Colonic mucosa (tissue), 4 donors: ENCODE results near the gene TRAPPC2. TPM values are rescaled to one million over a fixed set of nuclear protein-coding genes. Genes with fewer than 3 reads are reported as not detected.

Experiments used
- DNase-seq: peaks from one replicate; pipeline ENCODE4 v3.0.0-alpha.2; 2020
- H3K27ac ChIP-seq: fragments of 200-600 bp; one replicate; pipeline ENCODE4 v1.8.0; 2021
- H3K27me3 ChIP-seq: fragments of 200-600 bp; one replicate; pipeline ENCODE4 v1.8.0; 2021
- H3K36me3 ChIP-seq: fragments of 200-600 bp; one replicate; pipeline ENCODE4 v1.8.0; 2021
- H3K4me1 ChIP-seq: fragments of 200-600 bp; one replicate; pipeline ENCODE4 v1.8.0; 2021; ENCODE audit warnings: mild to moderate bottlenecking
- H3K4me3 ChIP-seq: fragments of 200-600 bp; one replicate; pipeline ENCODE4 v1.8.0; 2021
- H3K9ac ChIP-seq, 2 donors: one replicate each; pipeline ENCODE4 v1.7.0; 2013; ENCODE audit warnings: control low read depth in 2 of 2, low read depth in 2 of 2, low read length in 2 of 2
- H3K9me3 ChIP-seq: fragments of 200-600 bp; one replicate; pipeline ENCODE4 v1.8.0; 2021
- intact Hi-C: fragments of 100-400 bp; cut with DNase I; formaldehyde crosslinking; loops from one replicate; pipeline ENCODE4 v1.14.1; 2022
- total RNA-seq, 2 donors: library from RNA; stranded (reverse); fragmentation: NEBNext Ultra II Directional in 1 of 2; extraction: Animal tissue kit (Norgen Biotek cat#: 25700) in 1 of 2; gene quantifications; one replicate each; pipeline ENCODE4 v1.2.1, GENCODE V29; 2021
- TF ChIP-seq, protein P1 (sequence below): fragments of 200-600 bp; IDR thresholded peaks from one replicate; pipeline ENCODE4 v1.8.0; 2022; ENCODE audit warnings: antibody characterized with exemption, mild to moderate bottlenecking
- donor health status: healthy.
- donor health status: DM: no; HTN: no; CAD: no.
- donor health status: DM: no; HTN: no; CAD: no.

Gene TRAPPC2
- total RNA-seq, 2 donors from 2014 or later = 20.4 to 20.9 TPM

DNA sequence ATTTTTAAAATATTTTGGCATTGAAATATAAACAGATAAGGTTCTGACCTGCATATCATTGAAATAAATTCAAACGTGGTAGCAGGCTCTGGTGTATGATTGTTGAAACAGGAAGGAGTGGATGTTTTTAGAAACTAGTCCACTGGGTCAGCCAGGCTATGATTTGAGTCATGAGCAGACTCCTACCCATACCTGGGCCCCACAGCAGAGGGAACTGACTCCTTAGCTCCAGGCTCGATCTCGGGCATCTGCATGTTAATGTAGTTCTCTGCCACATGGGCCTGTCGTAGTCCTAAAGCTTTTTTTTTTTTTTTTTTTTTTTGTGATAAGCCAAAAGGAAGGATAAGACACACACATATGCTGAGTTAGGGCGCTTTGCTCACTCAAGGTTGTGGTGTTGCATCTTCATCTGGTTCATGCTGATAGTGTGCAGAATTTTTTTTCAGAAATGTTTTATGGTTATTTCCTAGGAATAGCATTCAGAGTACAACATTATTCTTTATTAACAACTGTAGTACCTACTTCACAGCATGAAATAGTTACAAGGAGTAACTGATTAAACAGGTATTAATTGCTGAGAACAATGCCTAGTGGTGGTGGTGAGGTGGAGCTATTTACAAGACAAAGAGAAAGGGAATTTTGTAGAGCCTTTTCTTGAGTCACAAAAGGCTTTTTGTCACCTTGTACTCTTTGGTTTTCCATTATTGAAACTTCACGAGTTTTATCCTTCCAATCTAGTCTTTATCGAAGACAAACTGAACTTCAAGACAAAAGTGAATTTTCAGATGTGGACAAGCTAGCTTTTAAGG is 27.4 kb upstream of the TRAPPC2 start:
- Histone ChIP-seq H3K4me1 (no peaks in the 10 kb centered on the region), H3K36me3 (no peaks in the 10 kb centered on the region), H3K27me3 (no peaks in the 10 kb centered on the region), H3K9me3 (no peaks in the 10 kb centered on the region), H3K4me3 (no peak overlapping the region), H3K27ac (no peak overlapping the region), H3K9ac (no peak overlapping the region)
- DNase-seq = no peak
- intact Hi-C loops = no loop called here
- TF ChIP-seq, protein P1, sequence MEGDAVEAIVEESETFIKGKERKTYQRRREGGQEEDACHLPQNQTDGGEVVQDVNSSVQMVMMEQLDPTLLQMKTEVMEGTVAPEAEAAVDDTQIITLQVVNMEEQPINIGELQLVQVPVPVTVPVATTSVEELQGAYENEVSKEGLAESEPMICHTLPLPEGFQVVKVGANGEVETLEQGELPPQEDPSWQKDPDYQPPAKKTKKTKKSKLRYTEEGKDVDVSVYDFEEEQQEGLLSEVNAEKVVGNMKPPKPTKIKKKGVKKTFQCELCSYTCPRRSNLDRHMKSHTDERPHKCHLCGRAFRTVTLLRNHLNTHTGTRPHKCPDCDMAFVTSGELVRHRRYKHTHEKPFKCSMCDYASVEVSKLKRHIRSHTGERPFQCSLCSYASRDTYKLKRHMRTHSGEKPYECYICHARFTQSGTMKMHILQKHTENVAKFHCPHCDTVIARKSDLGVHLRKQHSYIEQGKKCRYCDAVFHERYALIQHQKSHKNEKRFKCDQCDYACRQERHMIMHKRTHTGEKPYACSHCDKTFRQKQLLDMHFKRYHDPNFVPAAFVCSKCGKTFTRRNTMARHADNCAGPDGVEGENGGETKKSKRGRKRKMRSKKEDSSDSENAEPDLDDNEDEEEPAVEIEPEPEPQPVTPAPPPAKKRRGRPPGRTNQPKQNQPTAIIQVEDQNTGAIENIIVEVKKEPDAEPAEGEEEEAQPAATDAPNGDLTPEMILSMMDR = no peak

DNA sequence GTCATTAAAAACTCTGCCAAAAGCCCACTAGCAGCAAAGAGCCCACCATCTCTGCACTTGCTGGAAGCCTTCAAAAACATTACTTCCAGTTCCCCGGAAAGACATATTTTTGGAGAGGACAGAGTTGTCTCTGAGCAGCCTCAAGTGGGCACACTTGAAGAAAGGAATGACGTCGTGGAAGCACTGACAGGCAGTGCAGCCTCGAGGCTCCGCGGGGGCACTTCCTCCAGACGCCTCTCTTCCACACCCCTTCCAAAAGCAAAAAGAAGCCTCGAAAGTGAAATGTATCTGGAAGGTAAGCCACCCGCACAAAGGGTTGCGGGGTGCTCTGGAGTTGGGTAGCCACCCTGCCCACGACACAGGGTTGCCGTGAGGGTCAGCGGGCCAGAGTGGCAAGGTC is 26.0 kb upstream of the TRAPPC2 start:
- Histone ChIP-seq H3K9me3 (no peaks in the 10 kb centered on the region), H3K9ac (no peak overlapping the region), H3K27me3 (no peaks in the 10 kb centered on the region), H3K27ac (no peak overlapping the region), H3K4me1 (no peaks in the 10 kb centered on the region), H3K36me3 (no peaks in the 10 kb centered on the region), H3K4me3 (no peak overlapping the region)
- intact Hi-C loops = no loop called here
- DNase-seq = no peak
- TF ChIP-seq, protein P1 = no peak

DNA sequence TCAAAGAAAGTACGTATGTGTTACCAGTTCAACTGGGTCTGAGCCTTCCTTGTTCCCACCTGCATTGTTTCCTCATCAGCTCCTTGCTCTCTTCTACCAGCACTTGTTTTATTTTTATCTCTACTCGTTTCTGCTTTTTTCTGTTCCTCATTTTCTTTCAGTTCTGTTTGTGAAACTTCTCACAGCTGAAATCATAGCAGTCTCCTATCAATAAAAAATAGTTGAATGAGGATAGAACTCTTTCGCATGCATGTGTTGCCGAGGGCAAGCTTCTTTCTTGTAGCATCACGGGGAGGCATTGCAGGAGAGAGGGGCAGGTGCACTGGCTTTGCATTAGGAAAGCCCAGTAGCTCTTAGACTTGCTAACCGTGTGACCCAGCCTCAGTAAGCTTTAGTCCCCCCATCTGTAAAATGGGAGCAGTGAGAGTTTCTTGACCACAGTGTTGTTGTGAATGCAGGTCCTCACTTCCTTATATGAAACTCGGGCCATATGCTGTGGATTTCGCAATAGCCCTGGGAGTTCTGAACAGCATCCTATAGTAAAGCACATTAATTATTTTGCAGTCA is 24.8 kb upstream of the TRAPPC2 start:
- no peaks in the 10 kb centered on the region for H3K9me3 ChIP-seq
- H3K36me3 ChIP-seq = no peaks in the 10 kb centered on the region
- H3K27me3 ChIP-seq = no peaks in the 10 kb centered on the region
- no peaks in the 10 kb centered on the region for H3K4me1 ChIP-seq
- TF ChIP-seq, protein P1 = no peak
- H3K27ac ChIP-seq = no peak overlapping the region
- no peak overlapping the region for H3K4me3 ChIP-seq
- H3K9ac ChIP-seq = no peak overlapping the region
- DNase-seq = no peak
- intact Hi-C loops = loop anchor here (10.0 kb wide), 1 partner anchor 244 kb away; no protein-coding TSS in a partner anchor

DNA sequence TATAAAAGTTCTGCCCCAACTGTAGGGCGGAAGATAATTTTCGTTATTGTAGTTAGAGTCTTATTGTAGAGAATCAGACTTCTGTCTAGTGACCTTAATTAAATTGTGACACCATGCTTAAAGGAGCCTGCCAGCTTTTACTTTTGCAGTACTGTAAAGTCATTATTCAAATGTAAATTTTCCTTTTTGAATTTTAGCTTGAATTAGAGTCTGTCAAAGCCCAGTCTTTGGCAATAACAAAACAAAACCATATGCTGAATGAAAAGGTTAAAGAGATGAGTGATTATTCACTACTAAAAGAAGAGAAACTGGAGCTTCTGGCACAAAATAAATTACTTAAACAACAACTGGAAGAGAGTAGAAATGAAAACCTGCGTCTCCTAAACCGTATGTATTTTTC is 22.0 kb upstream of the TRAPPC2 start:
- H3K27ac ChIP-seq = no peak overlapping the region
- no peaks in the 10 kb centered on the region for H3K27me3 ChIP-seq
- no peak overlapping the region for H3K9ac ChIP-seq
- TF ChIP-seq, protein P1 = no peak
- intact Hi-C loops = loop anchor here (10.0 kb wide), 1 partner anchor 242 kb away; no protein-coding TSS in a partner anchor
- no peak overlapping the region for H3K4me3 ChIP-seq
- no peaks in the 10 kb centered on the region for H3K9me3 ChIP-seq
- DNase-seq = no peak
- no peaks in the 10 kb centered on the region for H3K4me1 ChIP-seq
- no peaks in the 10 kb centered on the region for H3K36me3 ChIP-seq

DNA sequence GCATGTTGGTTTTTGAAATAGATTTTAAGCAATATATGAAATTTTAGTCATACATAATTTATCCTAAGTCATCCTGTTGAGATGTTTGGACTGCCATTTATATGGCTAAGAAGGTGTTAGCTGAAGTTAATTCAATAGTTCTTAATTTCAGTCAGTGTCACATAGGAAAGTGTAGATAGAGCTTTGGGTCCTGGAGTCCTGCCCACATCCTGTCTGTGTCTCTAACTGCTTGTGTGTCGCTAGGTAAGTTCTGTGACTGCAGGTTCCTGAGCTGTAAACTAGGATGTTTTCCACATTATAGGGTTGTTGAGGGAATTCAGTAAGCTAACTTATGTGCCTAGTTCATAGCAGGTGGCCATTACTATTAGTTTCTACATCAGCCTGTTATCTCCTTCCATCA is 20.8 kb upstream of the TRAPPC2 start:
- DNase-seq = no peak
- H3K36me3 ChIP-seq = no peaks in the 10 kb centered on the region

More for the DNA sequence above, 20.8 kb upstream of the TRAPPC2 start:
- TF ChIP-seq, protein P1 = no peak
- Histone ChIP-seq H3K9ac (no peak overlapping the region), H3K4me3 (no peak overlapping the region), H3K27ac (no peak overlapping the region), H3K9me3 (no peaks in the 10 kb centered on the region), H3K27me3 (no peaks in the 10 kb centered on the region), H3K4me1 (no peaks in the 10 kb centered on the region)
- intact Hi-C loops = loop anchor here (10.0 kb wide), 1 partner anchor 240 kb away; no protein-coding TSS in a partner anchor
